Colonic mucosa (tissue), 4 donors: ENCODE measurements around the gene TRMU. TPM values are rescaled to one million over a fixed set of nuclear protein-coding genes. Genes with fewer than 3 reads are reported as not detected.

Experiments
- DNase-seq: peaks from one replicate; pipeline ENCODE4 v3.0.0-alpha.2; 2020
- H3K27ac ChIP-seq: fragments of 200-600 bp; one replicate; pipeline ENCODE4 v1.8.0; 2021
- H3K27me3 ChIP-seq: fragments of 200-600 bp; one replicate; pipeline ENCODE4 v1.8.0; 2021
- H3K36me3 ChIP-seq: fragments of 200-600 bp; one replicate; pipeline ENCODE4 v1.8.0; 2021
- H3K4me1 ChIP-seq: fragments of 200-600 bp; one replicate; pipeline ENCODE4 v1.8.0; 2021; ENCODE audit warnings: mild to moderate bottlenecking
- H3K4me3 ChIP-seq: fragments of 200-600 bp; one replicate; pipeline ENCODE4 v1.8.0; 2021
- H3K9ac ChIP-seq, 2 donors: one replicate each; pipeline ENCODE4 v1.7.0; 2013; ENCODE audit warnings: control low read depth in 2 of 2, low read depth in 2 of 2, low read length in 2 of 2
- H3K9me3 ChIP-seq: fragments of 200-600 bp; one replicate; pipeline ENCODE4 v1.8.0; 2021
- CTCF ChIP-seq: fragments of 200-600 bp; IDR thresholded peaks from one replicate; pipeline ENCODE4 v1.8.0; 2022; ENCODE audit warnings: antibody characterized with exemption, mild to moderate bottlenecking
- intact Hi-C: fragments of 100-400 bp; cut with DNase I; formaldehyde crosslinking; loops from one replicate; pipeline ENCODE4 v1.14.1; 2022
- total RNA-seq, 2 donors: library from RNA; stranded (reverse); fragmentation: NEBNext Ultra II Directional in 1 of 2; extraction: Animal tissue kit (Norgen Biotek cat#: 25700) in 1 of 2; gene quantifications; one replicate each; pipeline ENCODE4 v1.2.1, GENCODE V29; 2021
- donor health status: healthy.
- donor health status: DM: no; HTN: no; CAD: no.
- donor health status: DM: no; HTN: no; CAD: no.

TRMU gene
- total RNA-seq, 2 donors from 2014 or later, result 25.2 to 71.8 TPM

GRCh38 chr22:46326066-46326680 lies 9.3 kb upstream of the TRMU start:
- H3K36me3 ChIP-seq, result no peaks in the 10 kb centered on the region
- DNase-seq, result no peak
- no peaks in the 10 kb centered on the region for H3K4me1 ChIP-seq
- intact Hi-C loops, result no loop called here
- no peak overlapping the region for H3K27ac ChIP-seq
- H3K27me3 ChIP-seq, result no peaks in the 10 kb centered on the region
- no peak overlapping the region for H3K9ac ChIP-seq
- no peaks in the 10 kb centered on the region for H3K9me3 ChIP-seq
- H3K4me3 ChIP-seq, result no peak overlapping the region
- TF ChIP-seq CTCF, result no peak

GRCh38 chr22:46327691-46328465 lies 7.6 kb upstream of the TRMU start:
- no peaks in the 10 kb centered on the region for H3K36me3 ChIP-seq
- H3K4me3 ChIP-seq, result no peak overlapping the region
- no peak for DNase-seq
- intact Hi-C loops, result no loop called here
- no peak overlapping the region for H3K9ac ChIP-seq
- no peak overlapping the region for H3K27ac ChIP-seq
- H3K27me3 ChIP-seq, result no peaks in the 10 kb centered on the region
- H3K9me3 ChIP-seq, result no peaks in the 10 kb centered on the region
- TF ChIP-seq CTCF, result no peak
- no peaks in the 10 kb centered on the region for H3K4me1 ChIP-seq

- Histone ChIP-seq H3K9me3 (no peaks in the 10 kb centered on the region), H3K9ac (no peak overlapping the region), H3K4me3 (no peak overlapping the region), H3K27me3 (no peaks in the 10 kb centered on the region), H3K4me1 (no peaks in the 10 kb centered on the region), H3K36me3 (no peaks in the 10 kb centered on the region), H3K27ac (no peak overlapping the region)
- no peak for DNase-seq
- no peak for TF ChIP-seq CTCF
- intact Hi-C loops, result no loop called here
Measured at GRCh38 chr22:46328797-46329196, 6.7 kb upstream of the TRMU start.

- Histone ChIP-seq H3K9ac (no peak overlapping the region), H3K36me3 (no peaks in the 10 kb centered on the region), H3K9me3 (no peaks in the 10 kb centered on the region), H3K27ac (no peak overlapping the region), H3K4me1 (no peaks in the 10 kb centered on the region), H3K27me3 (no peaks in the 10 kb centered on the region), H3K4me3 (no peak overlapping the region)
- intact Hi-C loops, result no loop called here
- no peak for DNase-seq
- TF ChIP-seq CTCF, result no peak
Measured at GRCh38 chr22:46329616-46330015, 5.9 kb upstream of the TRMU start.

GRCh38 chr22:46330426-46330825 lies 5.1 kb upstream of the TRMU start:
- DNase-seq, result no peak
- no peak overlapping the region for H3K4me3 ChIP-seq
- intact Hi-C loops, result no loop called here
- no peak overlapping the region for H3K9ac ChIP-seq
- no peaks in the 10 kb centered on the region for H3K27me3 ChIP-seq
- TF ChIP-seq CTCF, result no peak
- no peaks in the 10 kb centered on the region for H3K36me3 ChIP-seq
- no peaks in the 10 kb centered on the region for H3K9me3 ChIP-seq
- H3K27ac ChIP-seq, result no peak overlapping the region
- H3K4me1 ChIP-seq, result no peaks in the 10 kb centered on the region
